Measurements from ENCODE around the gene FAP. TPM values are rescaled to one million over a fixed set of nuclear protein-coding genes. Genes with fewer than 3 reads are reported as not detected.

Gene FAP
- total and polyA plus RNA-seq, 2 donors (not counting 3 experiments of a cell fraction or from before 2014, with no cell fraction given) = 1.1 TPM; not detected in 1

DNA sequence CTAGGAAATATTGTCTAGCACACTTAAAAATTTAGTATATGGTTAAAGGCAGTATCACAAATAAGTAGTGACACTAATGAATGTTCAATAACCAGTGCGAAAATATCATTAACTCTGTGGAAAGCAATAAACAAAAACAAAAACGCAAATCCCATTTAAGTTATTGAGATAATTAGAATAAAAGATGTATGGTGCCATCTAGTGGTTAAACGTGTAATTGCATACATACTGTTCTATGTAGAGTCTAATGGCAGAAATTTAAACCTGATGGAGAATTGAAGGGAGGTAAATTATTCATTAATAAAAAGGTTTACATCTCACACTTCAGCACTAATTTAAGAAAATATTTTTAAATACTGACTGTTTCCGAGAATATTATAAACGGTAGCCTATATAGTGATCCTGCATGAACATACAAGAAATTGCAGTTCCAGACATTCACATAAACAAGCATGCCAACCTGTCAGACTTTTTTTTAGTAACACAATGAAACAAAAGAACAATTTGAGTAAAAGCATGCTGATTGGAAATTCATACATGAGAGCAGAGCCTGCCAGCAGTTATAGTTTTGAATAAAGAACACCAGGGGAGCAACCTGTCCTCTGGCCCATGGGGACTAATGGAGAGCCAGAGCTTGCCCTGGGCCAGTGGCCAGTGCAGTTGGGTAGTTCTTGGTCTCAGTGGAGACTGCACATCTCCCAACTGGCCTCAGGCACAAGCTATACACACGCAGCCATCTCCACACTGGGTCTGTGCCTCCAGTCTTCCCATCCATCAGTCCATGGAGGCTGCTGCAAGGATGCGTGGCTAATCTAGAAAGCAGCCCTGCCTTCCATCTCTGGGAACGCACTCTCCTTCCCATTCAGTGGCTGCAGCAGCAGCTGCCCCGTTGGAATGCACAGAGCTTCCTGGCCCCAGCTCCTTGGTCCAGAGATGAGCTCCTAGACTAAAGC, 119.2 kb downstream of the FAP start:
- DNase-seq (ENCODE audit: low read depth, low spot score) = peak; percentile 70

More for the DNA sequence above, 119.2 kb downstream of the FAP start:
- no peaks in the 10 kb centered on the region for H3K9me3 ChIP-seq (replicated peaks; ENCODE audit: control insufficient read depth, insufficient read depth, low read length)
- BruUV-seq (replicated peaks) = no TSS peak
- dilution Hi-C loops (cut with MboI; ENCODE audit: extremely low pct_ligation_motif_present, low sequenced_read_pairs) (no loop called here), intact Hi-C loops (cut with micrococcal nuclease) (loop anchor here (1.0 kb wide), 4 partner anchors 117 to 538 kb away; no protein-coding TSS in a partner anchor)
- H3K27ac ChIP-seq (ENCODE audit: insufficient read depth, low read depth, low read length) = no peak overlapping the region
- H3K36me3 ChIP-seq (ENCODE audit: control insufficient read depth in 2 of 2, extremely low read depth in 1 of 2, insufficient read depth in 2 of 2, low read length in 2 of 2) = no peaks in the 10 kb centered on the region
- no peaks in the 10 kb centered on the region for H4K20me1 ChIP-seq (replicated peaks; ENCODE audit: control insufficient read depth, extremely low read depth, insufficient read depth, low read length)
- no peak overlapping the region for H3K4me3 ChIP-seq (replicated peaks in 1 of 3; ENCODE audit: insufficient read depth in 1 of 3, low read depth in 1 of 3, low read length in 3 of 3)
- CTCF ChIA-PET = interaction anchor here (0.7 to 3.9 kb wide), 19 partner anchors 9 to 542 kb away, joined by 3 to 70 read pairs (median 4); no protein-coding TSS in a partner anchor
- H3K9me1 ChIP-seq (replicated peaks; ENCODE audit: control insufficient read depth, extremely low read depth, insufficient read depth, low read length) = no peaks in the 10 kb centered on the region
- H3K4me2 ChIP-seq (ENCODE audit: insufficient read depth, low read length) = no peak overlapping the region
- H3K9ac ChIP-seq (replicated peaks; ENCODE audit: extremely low read depth, insufficient read depth, low read length) = no peak overlapping the region
- H2AFZ ChIP-seq (ENCODE audit: low read depth, low read length) = no peak overlapping the region
- peak; percentile 38 for FAIRE-seq
- TF ChIP-seq GATA2 (IDR thresholded peaks at IDR 0.05; ENCODE audit: insufficient read depth, insufficient read length, low read depth, low read length) (no peak), EZH2 (IDR thresholded peaks at IDR 0.05; ENCODE audit: borderline replicate concordance, low read depth, low read length, severe bottlenecking) (no peak), POLR2AphosphoS5 (IDR thresholded peaks at IDR 0.05; ENCODE audit: insufficient read depth, low read depth, low read length) (no peak), POLR2A (IDR thresholded peaks at IDR 0.05; ENCODE audit: low read depth, low read length) (no peak)
- TF ChIP-seq, protein P1, sequence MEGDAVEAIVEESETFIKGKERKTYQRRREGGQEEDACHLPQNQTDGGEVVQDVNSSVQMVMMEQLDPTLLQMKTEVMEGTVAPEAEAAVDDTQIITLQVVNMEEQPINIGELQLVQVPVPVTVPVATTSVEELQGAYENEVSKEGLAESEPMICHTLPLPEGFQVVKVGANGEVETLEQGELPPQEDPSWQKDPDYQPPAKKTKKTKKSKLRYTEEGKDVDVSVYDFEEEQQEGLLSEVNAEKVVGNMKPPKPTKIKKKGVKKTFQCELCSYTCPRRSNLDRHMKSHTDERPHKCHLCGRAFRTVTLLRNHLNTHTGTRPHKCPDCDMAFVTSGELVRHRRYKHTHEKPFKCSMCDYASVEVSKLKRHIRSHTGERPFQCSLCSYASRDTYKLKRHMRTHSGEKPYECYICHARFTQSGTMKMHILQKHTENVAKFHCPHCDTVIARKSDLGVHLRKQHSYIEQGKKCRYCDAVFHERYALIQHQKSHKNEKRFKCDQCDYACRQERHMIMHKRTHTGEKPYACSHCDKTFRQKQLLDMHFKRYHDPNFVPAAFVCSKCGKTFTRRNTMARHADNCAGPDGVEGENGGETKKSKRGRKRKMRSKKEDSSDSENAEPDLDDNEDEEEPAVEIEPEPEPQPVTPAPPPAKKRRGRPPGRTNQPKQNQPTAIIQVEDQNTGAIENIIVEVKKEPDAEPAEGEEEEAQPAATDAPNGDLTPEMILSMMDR (IDR thresholded peaks at IDR 0.05; ENCODE audit: extremely low read depth in 1 of 2, insufficient read depth in 1 of 2, low read depth in 1 of 2, low read length in 2 of 2) = peak; percentile 29 to 41
- H3K4me1 ChIP-seq (ENCODE audit: control insufficient read depth, extremely low read depth, insufficient read depth, low read length) = peaks cover 13% of the 10 kb centered on the region
- no peaks in the 10 kb centered on the region for H3K79me2 ChIP-seq (ENCODE audit: control insufficient read depth, insufficient read depth, low read length)
- H3K27me3 ChIP-seq (ENCODE audit: control insufficient read depth in 2 of 2, insufficient read depth in 2 of 2, low read length in 2 of 2) = peaks cover 0 to 9% of the 10 kb centered on the region in 2 experiments
- POLR2A ChIA-PET = no interaction called here

Other genes starting within 250 kb of the FAP start
- gene DPP4, start 169.2 kb downstream of the FAP start, total RNA-seq = 3.0 and 6.2 TPM in 2 replicates
- 0.53 and 0.84 TPM in 2 replicates for gene DPP4, start 169.2 kb downstream of the FAP start, polyA plus RNA-seq
- gene GCG, start 91.2 kb downstream of the FAP start, total RNA-seq = not detected in 2 replicates
- not detected in 2 replicates for gene GCG, start 91.2 kb downstream of the FAP start, polyA plus RNA-seq
- 4.7 and 6.9 TPM in 2 replicates for gene IFIH1, start 75.2 kb upstream of the FAP start, total RNA-seq
- gene IFIH1, start 75.2 kb upstream of the FAP start, polyA plus RNA-seq = 1.2 and 1.3 TPM in 2 replicates
- gene GCA, start 100.7 kb upstream of the FAP start, total RNA-seq = 6.2 and 10.7 TPM in 2 replicates
- gene GCA, start 100.7 kb upstream of the FAP start, polyA plus RNA-seq = 9.7 and 11.2 TPM in 2 replicates